Aorta (tissue), 5 donors: Measurements from ENCODE around the gene LRRC75A. TPM values are rescaled to one million over a fixed set of nuclear protein-coding genes. Genes with fewer than 3 reads are reported as not detected.
A peak's percentile ranks its signal among the peaks of the same experiment; 100 is the strongest.
"Not testable (repeated sequence)": the region's sequence is repeated elsewhere in the genome, so short reads cannot be mapped to it uniquely, and the experiment has no call there.

ENCODE experiments used
- ATAC-seq: fragments of 200-7000 bp; cut with Tn5 transposase; one replicate; pipeline ENCODE4 v1.9.1; 2022; ENCODE audit warnings: moderate library complexity; ENCODE audit not compliant: low FRiP score
- DNase-seq, 2 donors: peaks; one replicate each; pipeline ENCODE4 v3.0.0-alpha.2; 2020
- H3K27ac ChIP-seq, 2 donors: one replicate each; pipeline ENCODE4 v1.5.1; 2013; ENCODE audit warnings: low read length in 2 of 2, mild to moderate bottlenecking in 2 of 2, moderate library complexity in 2 of 2, control low read depth in 1 of 2, inconsistent platforms in 1 of 2, low read depth in 1 of 2
- H3K27me3 ChIP-seq, 2 donors: one replicate each; pipeline ENCODE4 v1.6.1; 2013; ENCODE audit warnings: control low read depth in 1 of 2, low read length in 1 of 2, mild to moderate bottlenecking in 1 of 2, moderate library complexity in 1 of 2; ENCODE audit not compliant: insufficient read depth in 2 of 2, control insufficient read depth in 1 of 2
- H3K36me3 ChIP-seq, 2 donors: one replicate each; pipeline ENCODE4 v1.6.1; 2013; ENCODE audit warnings: control low read depth in 1 of 2, low read length in 1 of 2, mild to moderate bottlenecking in 1 of 2; ENCODE audit not compliant: insufficient read depth in 2 of 2, control insufficient read depth in 1 of 2
- H3K4me1 ChIP-seq, 2 donors: one replicate each; pipeline ENCODE4 v1.6.1; 2013; ENCODE audit warnings: low read length in 2 of 2, control low read depth in 1 of 2, mild to moderate bottlenecking in 1 of 2, moderate library complexity in 1 of 2; ENCODE audit not compliant: insufficient read depth in 2 of 2, control insufficient read depth in 1 of 2
- H3K4me3 ChIP-seq, 2 donors: one replicate each; pipeline ENCODE4 v1.5.1; 2013; ENCODE audit warnings: low read length in 2 of 2, control low read depth in 1 of 2, mild to moderate bottlenecking in 1 of 2
- H3K9me3 ChIP-seq: one replicate; pipeline ENCODE4 v1.6.1; 2013; ENCODE audit warnings: mild to moderate bottlenecking, low read length; ENCODE audit not compliant: control insufficient read depth
- WGBS, 2 donors: extraction: QIAGEN DNeasy Blood & Tissue Kit; methylation state at CpG; one replicate each; pipeline ENCODE4 v1.1.7; 2013; 5-methylcytosine and 5-hydroxymethylcytosine counted together
- intact Hi-C, 2 donors: fragments of 100-400 bp; cut with DNase I; formaldehyde crosslinking; loops; one replicate each; pipeline versions ENCODE4 v1.14.2 to v1.15.0; 2022
- long read RNA-seq, 2 donors: library from polyadenylated mRNA; unstranded; transcript quantifications; one replicate each; pipeline ENCODE4 v2.0.0, GENCODE V29; 2020 to 2021
- polyA plus RNA-seq, 2 donors: library from polyadenylated mRNA; stranded (reverse); fragments of 200-250 nt; gene quantifications; one replicate each; pipeline ENCODE4 v1.2.3, GENCODE V29; 2013
- total RNA-seq, 2 donors: library from RNA; stranded (reverse); fragmentation: NEBNext Ultra II Directional; extraction: Animal tissue kit (Norgen Biotek cat#: 25700); gene quantifications; one replicate each; pipeline ENCODE4 v1.2.1, GENCODE V29; 2021
- donor health status: healthy with polysubstance abuse.
- donor health status: Bipolar disorder and iron deficiency.
- donor health status: DM: no; HTN: no; CAD: no.
- donor health status: DM: no; HTN: no; CAD: no.
- donor health status: DM: yes; HTN: yes; CAD: no.

LRRC75A gene
- total RNA-seq (1 to 10 TPM; 2.4 to 4.8 TPM), polyA plus RNA-seq (10 to 100 TPM in 1 of 2 donors, 1 to 10 TPM in 1; 3.9 to 14.1 TPM)
- long read RNA-seq, donor 1, partial matches to known transcripts = 0 of 39 reads
- long read RNA-seq, donor 1, other reads (novel, unspliced or antisense) = 39 of 39 reads
- long read RNA-seq, donor 2, partial matches to known transcripts = 0 of 28 reads
- long read RNA-seq, donor 2, other reads (novel, unspliced or antisense) = 28 of 28 reads

GRCh38 chr17:16491703-16492612 lies at the start of gene LRRC75A:
Gene LRRC75A, minus strand, starts transcription at chr17:16492193. Its CDS starts 203 bp downstream, at chr17:16491990.
- peak; percentile 64 to 86 for DNase-seq
- WGBS, 2 donors = 1% methylated on average over 60 to 134 of the region's 134 CpGs

GRCh38 chr17:16537130-16537458 lies 45.1 kb upstream of the LRRC75A start:
- intact Hi-C loops = loop anchor here in 1 of 2 donors (1.0 to 10.0 kb wide), 3 partner anchors 52 to 698 kb away; partner anchors contain the start of gene FLCN
- Histone ChIP-seq H3K4me1 (no peaks in the 10 kb centered on the region), H3K27me3 (no peaks in the 10 kb centered on the region), H3K9me3 (no peaks in the 10 kb centered on the region), H3K36me3 (no peaks in the 10 kb centered on the region), H3K27ac (no peak overlapping the region), H3K4me3 (no peak overlapping the region)
- ATAC-seq (no peak), DNase-seq (no peak)
- 42 to 46% methylated on average over 2 of the region's 2 CpGs for WGBS, 2 donors

More at GRCh38 chr17:16491703-16492612, at the start of gene LRRC75A:
- no peak within 1 kb of the TSS for H3K27ac ChIP-seq
- ATAC-seq = peak; percentile 76
- H3K36me3 ChIP-seq = no peaks in the 10 kb centered on the region
- H3K4me3 ChIP-seq = peak within 1 kb of the TSS; percentile 67 to 92
- H3K9me3 ChIP-seq = no peaks in the 10 kb centered on the region
- H3K4me1 ChIP-seq = no peaks in the 10 kb centered on the region
- intact Hi-C loops = no loop called here
- no peaks in the 10 kb centered on the region for H3K27me3 ChIP-seq

- Histone ChIP-seq H3K27me3 (no peaks in the 10 kb centered on the region), H3K36me3 (no peaks in the 10 kb centered on the region), H3K4me3 (no peak overlapping the region), H3K9me3 (no peaks in the 10 kb centered on the region), H3K4me1 (no peaks in the 10 kb centered on the region), H3K27ac (no peak overlapping the region)
- ATAC-seq (no peak), DNase-seq (no peak)
- WGBS, 2 donors = 86 to 91% methylated on average over 1 of the region's 1 CpG
- intact Hi-C loops = loop anchor here in 1 of 2 donors (10.0 kb wide), 1 partner anchor 701 kb away; the partner anchor contains the start of gene FLCN
These were observed 42.2 kb upstream of the LRRC75A start for GRCh38 chr17:16534236-16534635.

GRCh38 chr17:16529906-16530305 lies 37.9 kb upstream of the LRRC75A start:
- ATAC-seq (no peak), DNase-seq (no peak)
- Histone ChIP-seq H3K9me3 (no peaks in the 10 kb centered on the region), H3K36me3 (no peaks in the 10 kb centered on the region), H3K27ac (no peak overlapping the region), H3K27me3 (no peaks in the 10 kb centered on the region), H3K4me1 (no peaks in the 10 kb centered on the region), H3K4me3 (no peak overlapping the region)
- intact Hi-C loops = loop anchor here in 1 of 2 donors (10.0 kb wide), 1 partner anchor 705 kb away; the partner anchor contains the start of gene FLCN
- 60 to 71% methylated on average over 4 of the region's 4 CpGs for WGBS, 2 donors

GRCh38 chr17:16527298-16527697 lies 35.3 kb upstream of the LRRC75A start:
- no peak for DNase-seq
- Histone ChIP-seq H3K4me1 (no peaks in the 10 kb centered on the region), H3K27me3 (no peaks in the 10 kb centered on the region), H3K36me3 (no peaks in the 10 kb centered on the region), H3K9me3 (no peaks in the 10 kb centered on the region), H3K27ac (no peak overlapping the region), H3K4me3 (no peak overlapping the region)
- no peak for ATAC-seq
- WGBS, 2 donors = 82% methylated on average over 4 of the region's 4 CpGs
- intact Hi-C loops = no loop called here

- DNase-seq, H3K27ac ChIP-seq, H3K9me3 ChIP-seq, ATAC-seq, H3K4me3 ChIP-seq, H3K4me1 ChIP-seq, H3K27me3 ChIP-seq, intact Hi-C loops, H3K36me3 ChIP-seq: not testable (repeated sequence)
- 91% methylated on average over 6 of the region's 6 CpGs for WGBS, 2 donors
These were observed 33.6 kb upstream of the LRRC75A start for GRCh38 chr17:16525556-16525955.

GRCh38 chr17:16521070-16521727 lies 29.2 kb upstream of the LRRC75A start:
- no peaks in the 10 kb centered on the region for H3K27me3 ChIP-seq
- no peak overlapping the region for H3K4me3 ChIP-seq
- DNase-seq (peak in 1 of 2 donors; percentile 79), ATAC-seq (peak; percentile 91)
- no peaks in the 10 kb centered on the region for H3K4me1 ChIP-seq
- intact Hi-C loops = loop anchor here (1.0 to 5.0 kb wide), 2 partner anchors 68 to 159 kb away; no protein-coding TSS in a partner anchor
- WGBS, 2 donors = 27 to 32% methylated on average over 7 of the region's 7 CpGs
- H3K27ac ChIP-seq = no peak overlapping the region
- no peaks in the 10 kb centered on the region for H3K9me3 ChIP-seq
- no peaks in the 10 kb centered on the region for H3K36me3 ChIP-seq

GRCh38 chr17:16519021-16519420 lies 27.0 kb upstream of the LRRC75A start:
- Histone ChIP-seq H3K36me3 (no peaks in the 10 kb centered on the region), H3K27ac (no peak overlapping the region), H3K4me1 (no peaks in the 10 kb centered on the region), H3K27me3 (no peaks in the 10 kb centered on the region), H3K9me3 (no peaks in the 10 kb centered on the region), H3K4me3 (no peak overlapping the region)
- no peak for DNase-seq
- intact Hi-C loops = no loop called here
- ATAC-seq = no peak
